WTC11 (cell line): Measurements from ENCODE around the gene STK16. TPM values are rescaled to one million over a fixed set of nuclear protein-coding genes. Genes with fewer than 3 reads are reported as not detected.

Source experiments
- ATAC-seq: fragments of 200-7000 bp; cut with Tn5 transposase; 2 replicates; pipeline ENCODE4 v1.10.0; 2021; ENCODE audit warnings: mild to moderate bottlenecking, moderate library complexity
- CTCF ChIA-PET: fragments of 300-600 bp; sonication (Branson Sonifier 250); formaldehyde crosslinking; loops from one replicate; lab custom pipeline; 2021; ENCODE audit warnings: antibody characterized with exemption; lab: Charles Lee
- POLR2A ChIA-PET: fragments of 350-600 bp; sonication (Branson Sonifier 250); formaldehyde crosslinking; loops from one replicate; lab custom pipeline; 2021; ENCODE audit warnings: antibody characterized with exemption; lab: Charles Lee
- DNase-seq: peaks from one replicate; pipeline ENCODE4 v3.0.0; 2021; ENCODE audit warnings: low spot score
- H3K27ac Mint-ChIP-seq: 2 replicates; pipeline ENCODE4 v1.8.0; 2021; ENCODE audit warnings: mixed read lengths
- H3K27me3 Mint-ChIP-seq: 2 replicates; pipeline ENCODE4 v1.8.0; 2021; ENCODE audit warnings: low read depth, mild to moderate bottlenecking, moderate library complexity, mixed read lengths
- H3K36me3 Mint-ChIP-seq: 2 replicates; pipeline ENCODE4 v1.8.0; 2021; ENCODE audit warnings: mixed read lengths
- H3K4me1 Mint-ChIP-seq: 2 replicates; pipeline ENCODE4 v1.8.0; 2022; ENCODE audit warnings: mixed read lengths
- H3K4me3 Mint-ChIP-seq: 2 replicates; pipeline ENCODE4 v1.8.0; 2021; ENCODE audit warnings: mild to moderate bottlenecking, moderate library complexity, mixed read lengths
- H3K9me3 Mint-ChIP-seq: 2 replicates; pipeline ENCODE4 v1.8.0; 2021; ENCODE audit warnings: mixed read lengths
- AFF4 ChIP-seq: sonication (generic); formaldehyde crosslinking; IDR thresholded peaks from 2 replicates; pipeline ENCODE4 v1.8.1; 2023; ENCODE audit warnings: mild to moderate bottlenecking, missing genetic modification reagents, borderline replicate concordance
- ATF1 ChIP-seq: sonication (generic); formaldehyde crosslinking; IDR thresholded peaks from 2 replicates; pipeline ENCODE4 v1.8.1; 2023; ENCODE audit warnings: mild to moderate bottlenecking, moderate library complexity, missing genetic modification reagents
- ATF6 ChIP-seq: sonication (generic); formaldehyde crosslinking; IDR thresholded peaks from 2 replicates; pipeline ENCODE4 v1.8.1; 2023; ENCODE audit warnings: mild to moderate bottlenecking, missing genetic modification reagents
- CREB1 ChIP-seq: sonication (generic); formaldehyde crosslinking; IDR thresholded peaks from 2 replicates; pipeline ENCODE4 v1.8.0; 2023; ENCODE audit warnings: mild to moderate bottlenecking, missing genetic modification reagents
- E2F1 ChIP-seq: sonication (generic); formaldehyde crosslinking; IDR thresholded peaks from 2 replicates; pipeline ENCODE4 v1.8.0; 2022; ENCODE audit warnings: mild to moderate bottlenecking, missing genetic modification reagents
- ELF4 ChIP-seq: sonication (generic); formaldehyde crosslinking; IDR thresholded peaks from 2 replicates; pipeline ENCODE4 v1.8.1; 2022; ENCODE audit warnings: low read depth, mild to moderate bottlenecking, moderate library complexity, missing genetic modification reagents
- FOXP4 ChIP-seq: sonication (generic); formaldehyde crosslinking; IDR thresholded peaks from 2 replicates; pipeline ENCODE4 v1.8.0; 2022; ENCODE audit warnings: mild to moderate bottlenecking, missing genetic modification reagents
- GABPB1 ChIP-seq: sonication (generic); formaldehyde crosslinking; IDR thresholded peaks from 2 replicates; pipeline ENCODE4 v1.8.1; 2023; ENCODE audit warnings: mild to moderate bottlenecking, missing genetic modification reagents
- HMGA2 ChIP-seq: fragments of 250-450 bp; sonication (Bioruptor Pico); IDR thresholded peaks from 2 replicates; pipeline ENCODE4 v1.4.0; 2021; ENCODE audit warnings: mild to moderate bottlenecking, moderate library complexity
- JUN ChIP-seq: sonication (generic); formaldehyde crosslinking; IDR thresholded peaks from 2 replicates; pipeline ENCODE4 v1.8.0; 2023; ENCODE audit warnings: mild to moderate bottlenecking, missing genetic modification reagents
- MAX ChIP-seq: sonication (generic); formaldehyde crosslinking; IDR thresholded peaks from 2 replicates; pipeline ENCODE4 v1.8.0; 2022; ENCODE audit warnings: mild to moderate bottlenecking, missing genetic modification reagents
- NFYB ChIP-seq: sonication (generic); formaldehyde crosslinking; conservative IDR thresholded peaks from 2 replicates; pipeline ENCODE4 v1.8.0; 2022; ENCODE audit warnings: low read depth, missing genetic modification reagents
- NR3C1 ChIP-seq: sonication (generic); formaldehyde crosslinking; conservative IDR thresholded peaks from 2 replicates; pipeline ENCODE4 v1.8.1; 2023; ENCODE audit warnings: low read depth, mild to moderate bottlenecking, missing genetic modification reagents
- SMAD4 ChIP-seq: sonication (generic); formaldehyde crosslinking; IDR thresholded peaks from 2 replicates; pipeline ENCODE4 v1.8.0; 2022; ENCODE audit warnings: mild to moderate bottlenecking, missing genetic modification reagents
- TEAD1 ChIP-seq: sonication (generic); formaldehyde crosslinking; IDR thresholded peaks from 2 replicates; pipeline ENCODE4 v1.8.0; 2022; ENCODE audit warnings: mild to moderate bottlenecking, missing genetic modification reagents
- USF1 ChIP-seq: sonication (generic); formaldehyde crosslinking; IDR thresholded peaks from 2 replicates; pipeline ENCODE4 v1.8.0; 2022; ENCODE audit warnings: mild to moderate bottlenecking, missing genetic modification reagents
- USF2 ChIP-seq: sonication (generic); formaldehyde crosslinking; IDR thresholded peaks from 2 replicates; pipeline ENCODE4 v1.8.1; 2023; ENCODE audit warnings: mild to moderate bottlenecking, missing genetic modification reagents, moderate library complexity
- ZNF138 ChIP-seq: sonication (generic); formaldehyde crosslinking; conservative IDR thresholded peaks from 2 replicates; pipeline ENCODE4 v1.8.1; 2022; ENCODE audit warnings: mild to moderate bottlenecking, moderate library complexity, missing genetic modification reagents
- ZNF281 ChIP-seq: sonication (generic); formaldehyde crosslinking; IDR thresholded peaks from 2 replicates; pipeline ENCODE4 v1.8.0; 2023; ENCODE audit warnings: mild to moderate bottlenecking, missing genetic modification reagents
- ZNF512 ChIP-seq: sonication (generic); formaldehyde crosslinking; IDR thresholded peaks from 2 replicates; pipeline ENCODE4 v1.8.1; 2022; ENCODE audit warnings: missing genetic modification reagents, borderline replicate concordance
- ZNF671 ChIP-seq: fragments of 250-450 bp; sonication (Bioruptor Pico); IDR thresholded peaks from 2 replicates; pipeline ENCODE4 v1.8.0; 2021; ENCODE audit warnings: mild to moderate bottlenecking
- total RNA-seq: library from RNA; stranded (reverse); gene quantifications from 3 replicates; pipeline ENCODE4 v1.2.3, GENCODE V29; 2021

The STK16 gene
- total RNA-seq, 1 experiment from 2014 or later, result 27.5 TPM

GRCh38 chr2:219223831-219224610, 21.3 kb upstream of the STK16 start (continued):
- TF ChIP-seq USF2 (CRISPR knock-in tag) (no peak), JUN (no peak), ZNF281 (CRISPR knock-in tag) (no peak), FOXP4 (no peak), ATF1 (CRISPR knock-in tag) (no peak), ZNF512 (CRISPR knock-in tag) (no peak), MAX (CRISPR knock-in tag) (no peak), ATF6 (CRISPR knock-in tag) (no peak)

- ChIA-PET CTCF (no interaction called here), POLR2A (no interaction called here)
- H3K9me3 Mint-ChIP-seq, result no peaks in the 10 kb centered on the region
- H3K27ac Mint-ChIP-seq, result no peak overlapping the region
- H3K4me1 Mint-ChIP-seq, result peaks cover 10% of the 10 kb centered on the region
- DNase-seq (no peak), ATAC-seq (no peak)
- H3K27me3 Mint-ChIP-seq, result no peaks in the 10 kb centered on the region
- no peak overlapping the region for H3K4me3 Mint-ChIP-seq
- H3K36me3 Mint-ChIP-seq, result peaks cover 43% of the 10 kb centered on the region
- TF ChIP-seq TEAD1 (CRISPR knock-in tag) (no peak), GABPB1 (CRISPR knock-in tag) (no peak), E2F1 (CRISPR knock-in tag) (no peak), ELF4 (CRISPR knock-in tag) (no peak), NFYB (no peak), CREB1 (CRISPR knock-in tag) (no peak), USF1 (CRISPR knock-in tag) (no peak), SMAD4 (CRISPR knock-in tag) (no peak), AFF4 (CRISPR knock-in tag) (no peak), NR3C1 (CRISPR knock-in tag) (no peak), ZNF671 (no peak), ZNF138 (CRISPR knock-in tag) (no peak), HMGA2 (CRISPR knock-in tag) (no peak)
These were observed 19.9 kb upstream of the STK16 start for GRCh38 chr2:219225350-219225749.
